Measurements from ENCODE around the gene KANSL1.
"Not testable (repeated sequence)": the region's sequence is repeated elsewhere in the genome, so short reads cannot be mapped to it uniquely, and the experiment has no call there.

Gene KANSL1

GRCh38 chr17:46192189-46192438 is 1.1 kb downstream of the KANSL1 start:
- no peak for DNase-seq (ENCODE audit: low read depth)

DNA sequence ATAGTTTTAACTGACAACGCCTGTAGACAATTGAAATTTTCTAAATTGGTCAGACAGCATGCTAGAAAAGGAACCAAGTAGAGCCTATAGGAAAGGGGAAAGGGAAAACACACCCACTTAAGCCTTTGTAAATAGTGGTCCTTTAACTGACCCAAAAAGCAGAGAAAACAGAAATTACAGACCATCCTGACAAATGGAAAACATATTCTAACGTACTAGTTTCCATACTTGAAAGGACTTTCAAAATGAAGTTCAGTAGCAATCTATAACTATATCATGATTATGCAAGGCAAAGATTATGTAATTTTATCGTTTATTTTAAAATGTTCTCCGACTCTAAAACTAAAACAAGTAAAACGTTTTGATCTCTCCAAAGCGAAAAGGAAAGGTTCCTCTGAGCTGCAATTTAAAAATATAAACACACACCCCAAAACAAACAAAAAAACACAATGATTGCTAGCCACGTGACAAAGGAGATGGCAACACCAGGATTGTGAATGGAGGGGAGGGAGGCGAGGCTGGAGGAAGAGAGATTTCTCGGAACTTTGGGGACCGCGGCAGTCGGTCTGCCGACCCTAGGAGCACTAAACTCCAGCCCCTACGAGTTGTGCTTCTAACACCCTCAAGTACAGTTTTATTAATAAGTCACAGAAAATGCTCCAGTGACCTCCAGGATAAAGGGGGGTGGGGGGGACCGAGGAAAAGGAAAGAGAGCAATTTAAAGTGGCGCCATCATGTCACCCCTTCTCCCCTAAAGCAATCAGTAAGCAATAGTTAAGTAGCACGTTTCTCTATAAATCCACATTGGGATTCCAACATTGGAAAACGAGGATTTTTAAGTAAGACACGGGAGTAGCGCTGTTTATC is 1.7 kb downstream of the KANSL1 start:
- DNase-seq (ENCODE audit: low read depth): no peak

DNA sequence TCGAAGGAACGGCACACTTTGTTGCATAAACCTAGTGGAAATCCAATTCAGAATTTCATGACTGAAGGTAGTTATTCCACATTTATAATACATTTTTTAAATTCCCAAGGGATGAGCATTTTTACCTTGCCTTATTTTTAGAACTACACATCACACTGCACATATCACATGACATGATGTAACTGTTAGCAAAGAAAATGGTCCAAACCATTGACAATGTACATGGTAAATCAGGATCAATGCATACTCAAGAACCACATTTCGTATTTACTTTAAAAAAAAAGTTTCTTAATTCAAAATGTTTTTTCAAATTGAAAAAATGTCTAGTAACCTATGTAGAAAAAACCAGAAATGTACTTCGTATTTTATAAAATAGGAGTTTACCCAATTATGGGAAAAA is 2.5 kb downstream of the KANSL1 start:
- no peak for DNase-seq (ENCODE audit: low read depth)

DNA sequence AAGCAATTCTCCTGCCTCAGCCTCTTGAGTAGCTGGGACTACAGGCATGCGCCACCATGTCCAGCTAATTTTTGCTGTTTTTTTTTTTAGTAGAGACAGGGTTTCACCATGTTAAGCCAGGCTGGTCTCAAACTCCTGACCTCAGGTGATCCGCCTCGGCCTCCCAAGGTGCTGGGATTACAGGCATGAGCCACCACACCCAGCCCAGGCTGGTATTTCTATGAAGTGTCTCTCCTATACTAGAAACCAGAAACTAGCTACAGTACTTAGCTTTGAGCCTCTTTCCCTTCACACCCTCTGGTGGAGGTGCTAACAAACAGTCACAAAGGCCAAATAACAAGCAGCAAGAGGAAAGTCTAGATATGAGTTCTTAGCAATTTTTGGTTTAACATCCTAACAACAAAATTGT is 6.4 kb downstream of the KANSL1 start:
- not testable (repeated sequence) for DNase-seq (ENCODE audit: low read depth)

GRCh38 chr17:46184696-46185095 is 8.5 kb downstream of the KANSL1 start:
- DNase-seq (ENCODE audit: low read depth): no peak

DNA sequence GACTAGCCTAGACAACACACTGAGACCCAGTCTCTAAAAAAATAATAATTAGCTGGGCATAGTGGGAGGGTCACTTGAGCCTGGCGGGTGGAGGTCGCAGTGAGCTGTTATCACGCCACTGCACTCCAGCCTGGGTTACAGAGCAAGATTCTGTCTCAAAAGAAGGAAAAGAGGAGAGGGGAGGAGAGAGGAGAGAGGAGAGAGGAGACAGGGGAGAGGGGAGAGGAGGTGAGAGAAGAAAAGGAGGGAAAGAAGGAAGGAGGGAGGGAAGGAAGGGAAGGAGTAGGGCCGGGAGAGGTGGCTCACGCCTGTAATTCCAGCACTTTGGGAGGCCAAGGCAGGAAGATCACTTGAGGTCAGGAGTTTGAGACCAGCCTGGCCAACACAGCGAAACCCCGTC is 9.8 kb downstream of the KANSL1 start:
- DNase-seq (ENCODE audit: low read depth): not testable (repeated sequence)

- DNase-seq (ENCODE audit: low read depth): no peak
These were observed 10.3 kb downstream of the KANSL1 start for GRCh38 chr17:46182961-46183360.

DNA sequence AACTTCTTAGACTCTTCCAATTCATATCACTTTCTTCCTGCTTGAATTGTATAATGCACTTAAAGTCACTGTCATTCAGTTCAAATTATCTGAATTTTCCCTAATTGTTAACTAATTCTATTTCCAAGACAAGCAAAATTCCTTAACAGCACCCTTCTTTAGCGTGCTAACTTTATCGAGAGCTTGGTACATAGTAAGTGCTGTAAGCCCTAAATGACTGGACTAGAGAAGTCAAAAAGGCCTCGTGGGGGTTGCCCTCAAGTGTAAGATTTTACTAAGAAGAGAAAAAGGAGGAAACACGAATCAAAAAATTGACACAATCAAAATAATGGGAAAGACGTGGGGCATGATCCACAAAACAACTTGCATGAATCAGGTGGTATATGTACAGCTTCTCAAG is 11.3 kb downstream of the KANSL1 start:
- DNase-seq (ENCODE audit: low read depth): no peak

DNA sequence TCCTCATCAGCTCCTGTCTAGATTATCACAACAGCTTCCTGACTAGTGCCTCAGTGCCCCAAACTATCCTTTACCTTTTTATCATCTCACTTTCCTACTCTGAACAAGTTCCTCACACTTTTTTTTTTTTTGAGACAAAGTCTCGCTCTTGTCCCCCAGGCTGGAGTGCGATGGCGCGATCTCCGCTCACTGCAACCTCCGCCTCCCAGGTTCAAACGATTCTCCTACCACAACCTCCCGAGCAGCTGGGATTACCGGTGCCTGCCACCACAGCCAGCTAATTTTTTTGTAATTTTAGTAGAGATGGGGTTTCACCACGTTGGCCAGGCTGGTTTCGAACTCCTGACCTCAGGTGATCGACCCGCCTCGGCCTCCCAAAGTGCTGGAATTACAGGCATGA is 11.9 kb downstream of the KANSL1 start:
- DNase-seq (ENCODE audit: low read depth): not testable (repeated sequence)

- no peak for DNase-seq (ENCODE audit: low read depth)
These were observed 12.3 kb downstream of the KANSL1 start for GRCh38 chr17:46180892-46181274.

DNA sequence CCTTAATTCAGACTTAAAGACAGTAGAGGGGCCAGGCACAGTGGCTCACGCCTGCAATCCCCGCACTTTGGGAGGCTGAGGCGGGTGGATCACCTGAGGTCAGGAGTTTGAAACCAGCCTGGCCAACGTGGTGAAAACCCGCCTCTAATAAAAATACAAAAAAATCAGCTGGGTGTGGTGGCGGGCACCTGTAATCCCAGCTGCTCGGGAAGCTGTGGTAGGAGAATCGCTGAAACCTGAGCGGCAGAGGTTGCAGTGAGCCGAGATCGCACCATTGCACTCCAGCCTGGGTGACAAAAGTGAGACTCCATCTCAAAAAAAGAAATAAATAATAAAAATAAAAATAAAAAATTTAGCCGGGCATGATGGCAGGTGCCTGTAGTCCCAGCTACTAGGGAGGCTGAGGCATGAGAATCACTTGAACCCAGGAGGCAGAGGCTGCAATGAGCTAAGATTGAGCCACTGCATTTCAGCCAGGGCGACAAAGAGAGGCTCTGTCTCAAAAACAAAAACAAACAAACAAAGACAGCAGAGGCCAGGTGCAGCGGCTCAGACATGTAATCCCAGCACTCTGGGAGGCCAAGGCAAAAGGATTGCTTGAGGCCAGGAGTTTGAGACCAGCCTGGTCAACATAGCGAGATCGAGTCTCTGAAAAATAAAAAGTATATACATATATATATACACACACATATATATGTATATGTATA is 12.9 kb downstream of the KANSL1 start:
- not testable (repeated sequence) for DNase-seq (ENCODE audit: low read depth)

DNA sequence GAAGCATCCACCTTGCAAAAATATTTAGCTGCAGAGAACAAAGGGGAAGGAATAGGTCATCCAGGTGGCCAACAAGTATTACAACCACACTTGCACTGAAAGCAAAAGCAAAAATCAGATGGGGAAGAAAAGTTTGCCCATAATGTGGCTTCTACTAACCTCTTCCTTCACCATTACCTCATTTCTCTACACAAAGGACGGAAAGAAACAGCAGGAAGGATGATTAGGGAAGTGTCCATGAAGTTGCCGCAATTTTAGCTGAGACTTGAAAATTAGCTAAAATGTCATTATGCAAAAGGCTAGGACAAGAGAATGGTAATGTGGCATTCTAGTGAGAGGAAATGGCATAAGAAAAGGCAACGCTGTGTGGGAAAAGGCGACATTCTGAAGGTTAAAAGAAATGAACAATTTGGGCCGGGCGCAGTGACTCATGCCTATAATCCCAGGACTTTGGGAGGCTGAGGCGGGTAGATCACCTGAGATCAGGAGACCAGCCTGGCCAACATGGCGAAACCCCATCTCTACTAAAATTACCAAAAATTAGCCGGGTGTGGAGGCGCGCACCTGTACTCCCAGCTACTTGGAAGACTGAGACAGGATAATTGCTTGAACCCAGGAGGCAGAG is 13.7 kb downstream of the KANSL1 start:
- no peak for DNase-seq (ENCODE audit: low read depth)

DNA sequence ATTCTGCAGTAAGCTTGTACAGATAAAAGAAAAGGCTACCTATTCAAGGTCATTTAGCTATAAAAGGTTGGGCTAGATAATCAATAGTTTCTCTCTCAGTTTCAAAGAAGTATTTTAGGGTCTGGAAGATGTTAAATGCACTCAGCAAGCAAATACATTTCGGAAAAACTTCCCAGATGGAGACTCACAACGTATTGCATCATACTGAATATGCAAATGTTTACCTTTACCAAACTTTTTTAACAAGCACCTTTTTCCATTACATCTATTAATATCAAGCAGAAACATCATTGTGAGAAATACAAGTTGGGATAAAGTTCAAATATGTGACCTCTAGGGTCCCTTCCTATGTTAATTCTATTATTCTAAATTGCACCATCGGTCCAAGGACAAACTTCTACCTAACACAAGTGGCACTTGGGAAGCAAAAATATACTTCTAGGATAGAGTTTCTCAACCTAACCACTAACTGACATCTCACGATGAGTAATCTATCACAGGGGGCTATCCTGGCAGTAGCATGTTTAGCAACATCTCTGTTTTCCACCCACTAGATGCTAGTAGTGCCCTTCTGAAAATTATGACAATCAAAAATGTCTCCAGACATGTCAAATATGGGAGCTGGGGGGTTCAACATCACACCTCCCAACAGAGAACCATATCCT is 14.5 kb downstream of the KANSL1 start:
- DNase-seq (ENCODE audit: low read depth): no peak

- DNase-seq (ENCODE audit: low read depth): no peak
These were observed 16.3 kb downstream of the KANSL1 start for GRCh38 chr17:46176975-46177374.

DNA sequence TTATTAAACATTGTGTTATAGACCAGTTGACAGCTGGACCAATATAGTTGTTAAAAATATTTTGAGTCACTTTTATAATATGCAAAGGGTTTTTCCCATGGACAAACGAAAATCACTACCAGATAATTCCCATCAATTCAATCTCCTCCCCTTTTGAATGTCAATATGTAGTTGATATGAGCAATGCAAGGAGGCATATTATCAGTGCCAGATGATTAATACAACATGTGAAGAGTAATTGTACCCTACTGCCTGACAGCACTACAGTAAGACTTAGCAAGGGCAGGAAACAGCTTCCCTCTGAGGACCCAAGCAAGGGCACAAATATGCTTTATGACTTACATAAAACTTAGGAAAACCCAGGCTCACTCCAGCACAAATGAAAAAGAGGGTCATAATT is 17.3 kb downstream of the KANSL1 start:
- no peak for DNase-seq (ENCODE audit: low read depth)

- no peak for DNase-seq (ENCODE audit: low read depth)
These were observed 20.1 kb downstream of the KANSL1 start for GRCh38 chr17:46173153-46173552.

- no peak for DNase-seq (ENCODE audit: low read depth)
These were observed 21.3 kb downstream of the KANSL1 start for GRCh38 chr17:46171939-46172338.

- no peak for DNase-seq (ENCODE audit: low read depth)
These were observed 22.4 kb downstream of the KANSL1 start for GRCh38 chr17:46170639-46171429.

DNA sequence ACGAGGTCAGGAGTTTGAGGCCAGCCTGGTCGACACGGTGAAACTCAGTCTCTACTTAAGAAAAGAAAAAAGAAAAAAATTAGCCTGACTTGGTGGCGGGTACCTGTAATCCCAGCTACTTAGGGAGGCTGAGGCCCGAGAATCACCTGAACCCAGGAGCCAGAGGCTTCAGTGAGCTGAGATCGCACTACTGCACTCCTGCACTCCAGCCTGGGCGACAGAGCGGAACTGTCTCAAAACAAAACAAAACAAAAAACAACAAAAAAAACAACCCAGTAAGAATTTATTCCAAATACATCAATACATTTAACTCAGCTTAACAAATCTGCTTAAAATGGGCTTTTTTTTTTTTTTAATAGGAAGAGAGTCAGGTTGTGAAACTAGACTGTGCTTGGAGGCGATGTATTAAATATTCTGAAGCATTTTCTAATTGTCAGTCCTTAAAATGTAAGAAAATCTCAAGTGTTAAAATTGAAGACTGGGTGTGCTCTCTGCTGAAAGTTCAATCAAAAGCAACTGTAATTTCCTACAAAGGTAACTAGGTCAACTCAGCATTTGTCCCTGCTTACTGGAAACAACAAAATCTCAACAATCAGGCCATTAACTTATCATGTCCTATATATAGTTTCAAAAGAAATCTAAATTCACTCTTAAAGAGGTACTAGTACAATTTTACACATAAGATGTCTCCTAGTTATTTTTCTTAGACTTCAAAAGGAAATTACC is 23.2 kb downstream of the KANSL1 start:
- no peak for DNase-seq (ENCODE audit: low read depth)

DNA sequence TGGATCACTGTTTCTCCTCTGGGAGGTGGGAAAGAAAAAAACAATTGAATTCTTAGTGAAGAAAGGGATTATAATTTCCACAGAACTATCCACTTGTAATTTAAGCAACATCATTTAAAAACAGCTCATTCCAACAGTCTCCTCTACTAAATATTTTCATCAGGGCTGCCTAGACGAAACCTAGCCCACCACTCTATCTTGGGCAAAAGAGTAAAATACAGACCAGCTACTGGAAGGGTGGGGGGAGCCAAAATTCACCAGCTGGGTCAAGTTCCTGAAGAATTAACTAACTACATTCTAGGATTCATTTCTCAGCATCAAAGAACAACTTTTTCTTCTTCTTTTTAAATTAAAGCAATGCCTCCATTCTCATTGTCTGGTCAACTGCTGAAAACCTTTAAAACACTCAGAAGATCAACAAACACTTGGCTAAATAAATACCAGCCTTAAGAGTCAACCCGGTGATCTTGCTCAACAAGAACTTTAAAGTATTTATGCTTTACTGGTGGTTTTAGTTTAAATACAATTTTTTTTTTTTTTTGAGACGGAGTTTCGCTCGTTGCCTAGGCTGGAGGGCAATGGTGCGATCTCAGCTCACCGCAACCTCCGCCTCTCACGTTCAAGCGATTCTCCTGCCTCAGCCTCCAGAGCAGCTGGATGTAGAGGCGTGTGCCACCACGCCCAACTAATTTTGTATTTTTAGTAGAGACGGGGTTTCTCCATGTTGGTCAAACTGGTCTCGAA is 25.2 kb downstream of the KANSL1 start:
- no peak for DNase-seq (ENCODE audit: low read depth)

DNA sequence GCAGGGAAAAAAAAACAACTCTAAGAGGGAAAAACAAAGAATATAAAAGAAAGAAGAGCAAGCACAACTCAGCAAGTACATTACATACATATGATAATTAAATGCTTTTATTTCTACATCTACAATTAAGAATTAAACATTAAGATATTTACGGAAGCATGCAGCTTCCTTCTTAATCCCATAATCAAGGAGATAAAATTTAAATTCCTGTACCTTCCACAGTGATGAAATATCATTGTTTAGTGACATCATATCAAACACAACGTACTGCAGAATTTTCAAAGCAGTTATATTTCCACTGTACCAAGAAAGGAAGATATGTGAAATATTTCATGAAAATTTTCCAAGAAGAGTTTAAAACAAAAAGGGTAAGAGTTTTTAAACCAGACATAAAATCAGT is 26.0 kb downstream of the KANSL1 start:
- DNase-seq (ENCODE audit: low read depth): no peak

All from HS-27A (cell line).